ENCODE results near the gene ADAM8.

The ADAM8 gene

GRCh38 chr10:133308421-133309099 lies 31.9 kb upstream of the ADAM8 start, which contains the start of the genes TUBGCP2 and ZNF511:
Gene TUBGCP2, minus strand, starts transcription at chr10:133308872. Its CDS starts 5,931 bp downstream, at chr10:133302941.
Gene ZNF511, plus strand, starts transcription at chr10:133308914. Its CDS starts 30 bp downstream, at chr10:133308944.
- no peak for DNase-seq (ENCODE audit: low read depth, low spot score)

GRCh38 chr10:133307776-133308420 lies 31.2 kb upstream of the ADAM8 start:
- DNase-seq (ENCODE audit: low read depth, low spot score) = no peak

- no peak for DNase-seq (ENCODE audit: low read depth, low spot score)
These were observed 30.3 kb upstream of the ADAM8 start for GRCh38 chr10:133306941-133307379.

GRCh38 chr10:133306097-133306476 lies 29.4 kb upstream of the ADAM8 start:
- DNase-seq (ENCODE audit: low read depth, low spot score) = no peak

GRCh38 chr10:133303206-133303605 lies 26.5 kb upstream of the ADAM8 start:
- DNase-seq (ENCODE audit: low read depth, low spot score) = no peak

GRCh38 chr10:133302230-133302629 lies 25.6 kb upstream of the ADAM8 start:
- DNase-seq (ENCODE audit: low read depth, low spot score) = no peak

GRCh38 chr10:133299738-133300137 lies 23.1 kb upstream of the ADAM8 start:
- DNase-seq (ENCODE audit: low read depth, low spot score) = no peak

- no peak for DNase-seq (ENCODE audit: low read depth, low spot score)
These were observed 22.6 kb upstream of the ADAM8 start for GRCh38 chr10:133299224-133299623.

- no peak for DNase-seq (ENCODE audit: low read depth, low spot score)
These were observed 21.8 kb upstream of the ADAM8 start for GRCh38 chr10:133298466-133298865.

- DNase-seq (ENCODE audit: low read depth, low spot score) = no peak
These were observed 20.8 kb upstream of the ADAM8 start for GRCh38 chr10:133297504-133297903.

- DNase-seq (ENCODE audit: low read depth, low spot score) = no peak
These were observed 19.0 kb upstream of the ADAM8 start for GRCh38 chr10:133295426-133296320.

- no peak for DNase-seq (ENCODE audit: low read depth, low spot score)
These were observed 17.5 kb upstream of the ADAM8 start for GRCh38 chr10:133294189-133294588.

GRCh38 chr10:133293810-133294119 lies 17.1 kb upstream of the ADAM8 start:
- no peak for DNase-seq (ENCODE audit: low read depth, low spot score)

- no peak for DNase-seq (ENCODE audit: low read depth, low spot score)
These were observed 16.5 kb upstream of the ADAM8 start for GRCh38 chr10:133292919-133293809.

- DNase-seq (ENCODE audit: low read depth, low spot score) = no peak
These were observed 13.1 kb upstream of the ADAM8 start for GRCh38 chr10:133289761-133290160.

GRCh38 chr10:133287832-133288500 lies 11.3 kb upstream of the ADAM8 start:
- DNase-seq (ENCODE audit: low read depth, low spot score) = no peak

- no peak for DNase-seq (ENCODE audit: low read depth, low spot score)
These were observed 9.7 kb upstream of the ADAM8 start for GRCh38 chr10:133286366-133286765.

GRCh38 chr10:133285217-133285616 lies 8.5 kb upstream of the ADAM8 start:
- DNase-seq (ENCODE audit: low read depth, low spot score) = no peak

GRCh38 chr10:133283931-133284330 lies 7.3 kb upstream of the ADAM8 start:
- DNase-seq (ENCODE audit: low read depth, low spot score) = no peak

GRCh38 chr10:133282846-133283390 lies 6.2 kb upstream of the ADAM8 start:
- DNase-seq (ENCODE audit: low read depth, low spot score) = no peak
